ENCODE data around the gene RALGAPA1. TPM values are rescaled to one million over a fixed set of nuclear protein-coding genes. Genes with fewer than 3 reads are reported as not detected.

The RALGAPA1 gene
- total and polyA plus RNA-seq, 2 experiments from 2014 or later = 21.9 to 27.3 TPM

Small RNA genes within 50 kb of the gene (small RNA-seq; reads per million reads assigned to genes)
- gene RF00322 (ENCODE audit: low replicate concordance) = not detected

Other genes starting within 250 kb of the RALGAPA1 start
- 11.8 and 19.5 TPM in 2 replicates for gene BRMS1L, start 17.0 kb upstream of the RALGAPA1 start, total RNA-seq (2014; rRNA removed; shearing (Covaris generic))
- 10.7 and 11.8 TPM in 2 replicates for gene BRMS1L, start 17.0 kb upstream of the RALGAPA1 start, polyA plus RNA-seq (2016; fragmentation: Nextera tagmentation; extraction: Ambion mirVana)

All from GM23338 (cell line).